Midbrain (tissue), 1 donor: ENCODE measurements around the gene HOXA5.

Experiments used
- DNase-seq: peaks from one replicate; lab custom pipeline; 2025; lab: John Stamatoyannopoulos, UW

Gene HOXA5

DNA sequence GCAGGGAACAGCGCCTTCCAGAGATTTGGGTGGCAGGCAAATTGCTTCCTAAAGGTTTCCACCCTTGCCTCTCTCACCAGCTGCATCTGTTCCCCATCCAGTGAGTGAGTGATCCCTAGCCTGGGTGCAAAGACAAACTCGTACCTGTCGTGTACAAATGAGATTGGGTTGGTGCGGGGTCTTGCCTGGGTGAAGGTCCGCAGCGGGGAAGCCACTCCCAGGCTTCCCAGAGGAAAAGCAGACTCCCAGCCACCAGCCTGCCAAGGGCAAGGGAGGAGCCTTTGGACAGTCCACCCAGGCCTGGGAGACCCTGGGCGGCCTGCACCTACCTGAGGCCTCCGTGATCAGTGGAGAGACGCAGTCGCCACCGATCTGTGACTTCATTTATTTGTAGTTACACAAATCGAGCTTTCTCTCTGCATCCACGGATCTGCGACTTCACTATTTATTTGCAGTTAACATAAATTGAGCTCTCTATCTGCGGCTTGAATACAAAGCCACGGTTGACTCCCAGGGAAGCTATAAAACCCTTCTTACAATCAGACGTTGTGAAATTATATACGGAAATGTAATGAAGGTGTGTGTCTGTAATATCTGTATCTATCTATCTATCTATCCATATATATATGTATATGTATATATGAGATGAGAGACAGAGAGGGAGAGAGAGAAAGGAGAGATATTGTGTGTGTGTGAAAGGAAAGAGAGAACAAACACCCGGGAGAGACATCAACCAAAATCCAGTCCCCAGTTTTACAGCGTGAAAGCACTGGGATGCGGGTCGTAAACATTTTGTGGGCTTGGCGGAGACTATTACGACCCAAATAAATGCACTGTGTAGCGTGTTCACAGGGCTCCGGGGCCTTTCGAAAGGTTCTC is 16.0 kb upstream of the HOXA5 start:
- no peak for DNase-seq

DNA sequence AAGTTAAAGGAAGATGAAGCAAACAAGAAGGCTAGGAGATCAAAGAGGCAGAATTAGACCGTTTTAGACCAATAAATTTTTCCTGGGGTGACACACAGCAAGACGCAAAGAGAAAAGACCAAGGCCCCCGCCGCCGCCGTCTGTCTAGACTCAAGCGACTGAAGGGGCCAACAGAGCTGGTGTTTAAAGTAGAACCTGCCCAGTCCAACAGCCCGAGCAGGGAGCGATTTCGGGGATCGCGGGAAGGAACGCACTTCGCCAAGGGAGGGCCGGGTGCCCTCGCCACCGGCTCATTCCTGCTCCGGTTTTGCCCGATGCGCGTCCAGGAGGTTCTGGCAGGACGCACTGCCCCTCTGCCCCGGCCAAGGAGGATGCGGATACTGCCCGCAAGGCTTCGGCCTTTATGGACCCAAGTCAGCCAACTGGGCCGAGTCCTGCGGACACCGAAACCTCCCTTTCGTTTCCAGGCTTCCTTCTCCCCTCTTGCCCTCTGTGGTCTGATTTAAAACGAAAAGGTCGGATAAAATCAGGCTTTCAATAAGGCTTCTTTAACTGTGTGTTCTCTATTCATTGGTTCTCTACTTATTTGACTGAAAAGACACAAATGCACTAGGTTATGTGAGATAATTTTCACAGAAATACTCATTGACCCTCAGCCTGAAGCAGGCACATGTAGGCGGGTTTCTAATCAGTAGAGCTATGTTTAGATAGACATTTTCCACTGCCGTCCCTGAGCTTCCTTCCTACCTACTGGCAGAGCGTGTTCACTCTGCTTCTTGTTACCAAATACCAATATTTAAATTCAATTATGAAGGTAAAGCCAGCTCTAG is 15.2 kb upstream of the HOXA5 start:
- no peak for DNase-seq

DNA sequence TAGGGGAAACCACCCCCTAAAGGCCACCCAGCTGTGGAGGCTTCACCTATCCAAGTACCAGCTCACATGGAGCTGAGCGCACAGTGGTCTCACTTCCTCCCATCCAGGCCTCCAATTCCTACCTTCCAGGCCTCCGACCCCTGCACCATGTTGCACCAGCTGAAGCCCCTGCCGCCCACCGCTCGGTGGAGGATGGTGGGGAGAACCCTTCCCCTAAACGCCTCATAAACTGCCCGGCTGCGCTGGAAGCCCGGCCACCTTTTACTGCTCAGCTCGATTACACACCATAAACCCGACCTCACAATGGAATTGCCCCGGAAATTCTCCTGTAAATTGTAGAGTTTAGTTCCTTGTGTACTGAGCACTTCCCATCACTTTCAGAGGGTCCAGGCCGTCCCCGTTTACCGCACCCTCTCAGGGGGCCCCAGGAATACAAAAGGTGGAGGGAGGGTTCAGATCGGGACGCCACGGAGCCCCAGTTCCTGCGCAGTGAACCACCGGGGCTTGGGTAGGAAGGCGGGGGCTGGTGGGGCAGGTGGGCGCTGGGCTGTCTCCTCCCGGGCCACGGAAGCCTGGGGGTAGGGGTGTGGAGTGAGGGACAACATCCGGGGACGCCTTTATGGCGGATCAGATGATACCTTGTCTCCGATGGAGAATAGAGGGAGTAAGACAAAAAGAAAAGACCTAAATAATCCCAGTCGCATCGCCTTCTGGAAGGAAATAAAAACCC is 14.4 kb upstream of the HOXA5 start:
- DNase-seq: no peak

DNA sequence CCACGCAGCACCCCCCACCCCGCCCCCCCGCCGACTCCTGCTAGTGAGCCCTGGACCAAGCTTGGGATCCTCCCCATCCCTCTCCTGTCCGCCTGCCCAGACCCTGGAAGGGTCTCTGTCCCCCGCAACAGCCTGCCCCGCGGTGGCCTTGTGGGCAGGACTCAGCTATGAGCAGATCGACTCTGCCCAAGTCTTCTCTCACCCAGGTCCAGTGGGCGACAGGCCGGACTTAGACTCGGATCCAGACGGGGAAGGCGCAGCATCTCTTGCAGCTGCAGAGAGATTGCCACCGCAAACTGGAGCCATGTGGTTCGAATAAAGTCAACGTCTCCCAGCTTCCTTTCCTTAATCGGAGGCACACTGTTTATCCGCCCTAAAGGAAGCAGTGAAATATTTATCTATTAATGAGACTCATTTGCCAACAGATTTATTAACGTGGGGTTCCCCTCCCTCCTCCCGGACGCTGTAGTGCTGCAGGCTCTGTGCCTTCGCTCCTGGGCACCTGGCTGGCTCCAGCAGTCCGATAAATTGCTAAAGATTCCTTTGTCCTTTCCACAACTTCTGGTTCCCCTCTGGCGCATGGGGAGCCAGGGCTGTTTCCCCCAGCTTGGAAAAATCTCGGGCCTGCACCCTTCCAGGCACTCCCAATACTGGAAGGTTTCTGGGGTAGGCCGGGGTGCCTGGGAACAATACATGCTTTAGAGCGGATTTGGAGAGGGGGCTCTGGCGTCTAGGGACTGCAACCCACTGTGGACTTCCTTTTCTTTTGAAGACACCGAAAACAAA is 13.6 kb upstream of the HOXA5 start:
- no peak for DNase-seq

DNA sequence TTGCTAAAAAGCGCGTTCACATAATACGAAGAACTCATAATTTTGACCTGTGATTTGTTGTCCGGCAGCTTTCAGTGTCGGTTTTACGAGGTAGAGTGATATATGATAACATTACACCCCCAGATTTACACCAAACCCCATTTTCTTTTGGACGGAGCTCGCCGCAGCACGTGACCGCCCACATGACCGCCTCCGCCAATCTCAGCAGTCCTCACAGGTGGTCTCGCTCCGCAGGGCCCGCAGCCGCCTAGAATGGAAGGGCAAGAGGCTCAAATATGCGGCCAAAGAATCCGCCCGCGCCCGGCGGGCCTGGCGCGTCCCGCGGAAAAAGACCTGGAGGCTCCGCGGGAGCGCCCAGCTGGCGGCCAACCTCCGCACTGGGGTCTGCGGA is 13.0 kb upstream of the HOXA5 start, which contains the start of gene HOXA7:
Gene HOXA7 (minus strand): TSS at position 168 of the 391 bp plus-strand sequence. CDS start 130 bp downstream, at position 38.
- no peak for DNase-seq

DNA sequence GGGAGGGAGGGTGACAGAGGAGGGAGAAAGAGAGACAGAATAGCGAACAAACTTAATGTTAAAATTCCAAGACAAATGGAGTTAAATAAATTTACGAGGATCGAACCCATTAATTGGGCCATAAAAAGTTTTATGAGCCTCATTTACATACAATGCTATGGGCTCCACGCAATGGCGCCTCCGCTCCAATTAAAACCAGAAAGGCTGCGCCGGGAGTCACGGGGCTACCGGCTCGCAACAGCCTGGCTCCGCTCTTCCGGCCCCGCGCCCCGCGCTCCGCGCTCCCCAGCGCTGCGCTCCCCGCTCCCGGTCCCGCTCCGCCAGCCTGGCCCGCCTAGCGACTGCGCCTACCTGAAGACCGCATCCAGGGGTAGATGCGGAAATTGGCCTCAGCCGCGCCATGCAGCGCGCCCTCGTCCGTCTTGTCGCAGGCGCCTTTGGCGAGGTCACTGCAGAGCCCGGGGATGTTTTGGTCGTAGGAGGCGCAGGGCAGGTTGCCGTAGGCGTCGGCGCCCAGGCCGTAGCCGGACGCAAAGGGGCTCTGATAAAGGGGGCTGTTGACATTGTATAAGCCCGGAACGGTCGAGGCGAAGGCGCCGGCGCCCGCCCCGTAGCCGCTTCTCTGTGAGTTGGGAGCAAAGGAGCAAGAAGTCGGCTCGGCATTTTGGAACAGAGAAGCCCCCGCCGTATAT is 12.5 kb upstream of the HOXA5 start:
- DNase-seq: no peak

DNA sequence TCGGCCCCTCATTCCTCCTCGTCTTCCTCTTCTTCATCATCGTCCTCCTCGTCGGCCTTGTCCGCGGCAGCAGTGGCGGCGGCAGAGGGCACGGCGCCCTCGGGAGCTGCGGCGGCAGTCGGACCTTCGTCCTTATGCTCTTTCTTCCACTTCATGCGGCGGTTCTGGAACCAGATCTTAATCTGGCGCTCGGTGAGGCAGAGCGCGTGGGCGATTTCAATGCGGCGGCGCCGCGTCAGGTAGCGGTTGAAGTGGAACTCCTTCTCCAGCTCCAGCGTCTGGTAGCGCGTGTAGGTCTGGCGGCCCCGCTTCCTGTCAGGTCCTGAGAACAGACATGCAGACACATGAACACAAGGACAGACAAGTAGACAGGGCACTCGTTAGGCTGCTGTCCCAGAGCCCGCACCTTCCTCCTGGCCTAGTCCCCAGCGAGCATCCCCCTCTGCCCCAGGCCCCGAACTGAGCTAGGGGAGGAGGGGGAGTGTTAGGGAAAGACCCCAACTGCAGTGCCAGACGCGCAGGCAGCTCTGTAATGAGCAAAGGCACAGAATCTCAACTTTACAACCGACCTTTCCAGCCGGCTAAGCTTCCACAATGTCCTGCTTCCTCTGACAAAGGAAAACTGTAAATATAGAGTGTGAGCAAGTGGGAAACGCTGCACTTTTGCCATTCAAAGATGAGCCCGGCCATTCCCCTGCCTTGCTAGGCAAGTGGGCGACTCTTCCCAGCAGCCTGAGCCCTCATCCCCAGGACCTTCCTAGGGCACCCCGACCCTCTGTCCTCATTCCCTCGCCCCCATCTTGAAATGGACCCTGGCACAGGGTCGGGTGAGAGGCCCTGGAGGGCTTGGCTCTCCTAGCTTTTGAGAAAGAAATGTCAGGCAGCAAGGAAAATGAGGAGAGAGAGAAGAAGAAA is 11.7 kb upstream of the HOXA5 start:
- DNase-seq: no peak

DNA sequence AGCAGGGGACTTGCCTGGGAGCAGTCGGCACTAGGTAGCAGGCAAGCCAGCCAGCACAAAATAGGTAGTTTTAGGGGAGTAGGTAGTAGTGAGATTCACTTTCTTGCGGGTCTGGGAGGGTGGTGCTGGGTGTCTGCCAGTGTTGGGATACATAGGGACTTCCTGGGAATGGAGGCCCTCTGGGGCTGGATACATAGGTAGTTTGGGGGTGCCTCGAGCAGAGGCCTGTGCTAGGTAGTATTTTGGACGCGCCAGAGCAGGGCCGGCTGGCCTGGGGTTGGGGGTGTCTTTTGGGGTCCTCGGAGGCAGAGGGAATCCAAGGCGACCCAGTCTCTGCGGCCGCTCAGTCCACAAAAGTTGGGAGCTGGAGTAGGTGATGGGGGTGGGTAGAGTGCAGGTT is 10.9 kb upstream of the HOXA5 start:
- DNase-seq: no peak

DNA sequence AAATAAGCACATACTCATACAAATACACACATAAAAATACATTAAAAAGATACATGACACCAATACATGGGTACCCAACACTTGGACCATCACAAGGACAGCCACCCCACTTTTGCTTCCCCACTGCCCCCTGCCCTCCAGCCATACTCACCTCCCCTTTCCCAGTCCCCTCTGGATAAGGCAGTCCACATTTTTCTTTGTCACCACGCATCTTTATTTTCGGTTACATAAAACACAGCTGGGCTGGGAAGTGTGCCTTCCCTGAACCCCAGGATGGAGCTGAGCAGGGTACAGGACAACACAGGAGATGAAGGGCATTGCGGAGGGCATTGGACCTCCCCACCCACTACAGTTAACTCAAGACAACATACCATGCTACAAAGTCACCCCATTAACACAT is 10.0 kb upstream of the HOXA5 start:
- DNase-seq: no peak

DNA sequence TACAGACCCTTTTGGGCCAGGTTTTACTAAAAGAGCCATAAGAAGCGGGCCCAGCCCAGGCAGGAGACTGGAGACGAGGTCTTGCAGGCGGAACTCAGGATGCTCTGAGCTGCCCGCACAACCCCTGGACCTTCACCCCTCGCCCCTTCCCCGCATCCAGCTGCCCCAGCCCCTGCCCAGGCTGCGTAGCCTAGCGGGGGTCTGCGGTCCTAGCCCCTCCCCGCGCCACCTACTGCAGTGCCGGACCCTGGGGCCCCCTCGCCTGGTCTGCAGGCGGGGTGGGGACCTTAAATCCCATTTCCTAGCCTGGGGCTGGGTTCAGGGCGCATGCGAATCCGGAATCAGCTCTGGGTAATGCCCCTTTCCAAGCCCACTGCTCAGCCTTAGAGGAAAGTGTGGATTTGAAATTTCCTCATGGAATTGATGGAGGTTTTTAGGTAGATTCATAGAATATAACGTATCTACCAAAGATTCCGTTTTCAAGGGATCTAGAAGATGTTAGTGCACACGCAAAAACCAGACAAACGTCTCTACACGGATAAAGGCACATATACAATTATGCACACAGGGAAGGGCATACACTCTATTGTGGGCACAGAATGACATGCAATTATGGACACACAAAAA is 9.4 kb upstream of the HOXA5 start:
- no peak for DNase-seq

DNA sequence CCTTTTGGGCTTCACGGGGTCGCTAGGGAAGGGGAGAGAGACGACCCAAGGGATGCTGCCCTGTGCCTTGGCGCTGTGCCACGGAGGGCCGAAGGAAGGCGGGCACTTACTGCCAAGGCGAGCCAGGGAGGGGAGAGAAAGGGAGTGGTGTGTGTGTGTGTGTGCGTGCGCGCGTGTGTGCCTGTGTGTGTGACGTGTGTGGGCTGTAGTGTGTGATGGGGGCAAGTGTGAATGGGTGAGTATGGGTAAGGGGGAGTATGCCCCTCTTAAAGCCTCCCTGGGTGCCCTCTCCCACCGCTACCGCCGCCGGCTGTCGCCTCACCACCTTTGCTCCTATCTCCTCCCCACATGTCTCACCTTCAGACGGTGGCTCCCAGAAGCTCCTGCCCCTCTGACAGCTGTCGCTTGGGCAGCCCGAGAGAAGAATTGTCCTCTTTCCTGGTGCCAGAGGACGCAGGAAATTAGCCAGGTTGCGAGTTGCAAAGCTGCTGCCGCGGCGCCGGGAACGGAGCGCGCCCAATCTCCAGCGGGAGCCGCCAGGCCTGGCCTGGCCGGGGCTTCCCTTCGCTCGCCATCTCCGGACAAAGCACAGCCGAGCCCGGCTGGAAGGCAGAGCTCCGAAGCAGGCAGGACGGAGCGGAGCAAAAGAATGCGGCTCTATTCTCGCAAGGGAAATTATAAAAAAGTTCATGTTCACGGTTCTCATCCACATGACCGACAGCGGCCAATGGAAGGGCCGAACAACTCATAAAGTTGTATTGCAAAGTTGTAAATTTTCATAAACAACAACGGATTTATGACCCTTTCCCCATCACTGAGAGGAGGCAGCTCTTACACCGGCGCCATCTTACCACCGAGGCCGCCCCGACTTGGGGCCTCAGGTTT is 8.7 kb upstream of the HOXA5 start, which contains the start of gene HOXA3:
Gene HOXA3 (minus strand): TSS at position 653 of the 885 bp plus-strand sequence. CDS start 41,943 bp downstream, outside the sequence.
- no peak for DNase-seq

DNA sequence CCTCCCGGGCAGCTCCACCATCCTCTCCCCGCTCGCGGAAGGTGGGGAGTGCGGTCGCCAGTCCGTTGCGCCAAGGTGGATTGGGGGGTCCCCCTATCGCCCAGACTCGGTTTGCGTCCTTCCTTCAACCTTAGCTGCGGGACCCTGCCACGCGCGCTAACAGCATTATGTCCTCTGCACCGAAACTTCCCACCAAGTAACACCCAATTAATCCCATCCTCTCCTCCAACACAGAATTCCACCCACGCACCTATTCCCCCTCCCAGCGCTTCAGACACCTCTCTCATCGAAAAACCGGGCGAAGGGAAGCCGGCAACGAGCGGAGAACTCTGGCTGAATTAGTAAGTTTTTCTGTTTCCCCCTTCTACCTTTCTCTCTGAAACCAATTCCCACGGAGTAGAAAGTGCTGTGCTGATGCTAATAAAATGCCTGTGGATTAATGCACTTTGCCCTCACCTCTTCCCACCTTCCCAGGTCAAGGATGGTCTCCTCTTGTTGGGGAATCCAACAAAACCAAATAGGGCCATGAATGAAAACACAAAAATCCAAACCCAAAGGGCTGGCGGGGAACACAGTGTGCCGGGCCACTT is 8.0 kb upstream of the HOXA5 start:
- no peak for DNase-seq

DNA sequence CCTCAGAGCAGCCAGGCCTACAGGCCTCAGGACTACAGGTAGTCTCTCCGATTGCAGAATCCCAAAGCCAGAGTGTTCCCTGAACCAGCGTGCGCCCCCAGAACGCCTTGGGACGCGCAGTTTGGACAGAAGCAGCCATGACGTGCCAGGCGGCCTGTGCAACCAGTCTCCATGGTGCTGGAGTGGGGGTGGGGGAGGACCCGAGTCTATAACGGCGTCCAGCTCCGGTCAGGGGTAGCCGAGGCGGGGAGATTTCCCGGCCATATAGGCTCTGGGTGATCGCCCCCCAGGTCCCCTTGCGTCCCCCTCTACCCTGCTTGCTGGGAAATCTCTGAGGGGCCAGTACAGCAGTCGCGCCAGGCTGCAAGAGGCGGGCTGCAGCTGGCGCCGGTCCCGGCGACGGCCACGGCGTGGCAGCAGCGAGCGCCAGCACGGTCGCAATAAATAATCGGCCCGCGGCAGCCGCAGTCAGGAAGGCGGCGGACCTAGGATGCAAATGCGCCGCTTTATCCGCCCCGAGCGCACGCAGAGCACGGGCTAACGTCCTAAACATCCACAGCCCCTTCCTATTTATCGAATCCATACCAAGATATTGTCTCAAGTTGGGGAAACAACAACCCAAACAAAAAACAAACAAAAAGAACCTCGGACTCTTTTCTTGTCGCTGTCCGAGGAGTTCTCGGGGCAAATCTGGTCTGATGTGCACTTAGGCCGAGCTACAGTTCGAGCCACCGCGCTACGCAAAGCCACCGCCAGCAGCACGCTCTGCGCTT is 7.3 kb upstream of the HOXA5 start:
- DNase-seq: peak; percentile 32

DNA sequence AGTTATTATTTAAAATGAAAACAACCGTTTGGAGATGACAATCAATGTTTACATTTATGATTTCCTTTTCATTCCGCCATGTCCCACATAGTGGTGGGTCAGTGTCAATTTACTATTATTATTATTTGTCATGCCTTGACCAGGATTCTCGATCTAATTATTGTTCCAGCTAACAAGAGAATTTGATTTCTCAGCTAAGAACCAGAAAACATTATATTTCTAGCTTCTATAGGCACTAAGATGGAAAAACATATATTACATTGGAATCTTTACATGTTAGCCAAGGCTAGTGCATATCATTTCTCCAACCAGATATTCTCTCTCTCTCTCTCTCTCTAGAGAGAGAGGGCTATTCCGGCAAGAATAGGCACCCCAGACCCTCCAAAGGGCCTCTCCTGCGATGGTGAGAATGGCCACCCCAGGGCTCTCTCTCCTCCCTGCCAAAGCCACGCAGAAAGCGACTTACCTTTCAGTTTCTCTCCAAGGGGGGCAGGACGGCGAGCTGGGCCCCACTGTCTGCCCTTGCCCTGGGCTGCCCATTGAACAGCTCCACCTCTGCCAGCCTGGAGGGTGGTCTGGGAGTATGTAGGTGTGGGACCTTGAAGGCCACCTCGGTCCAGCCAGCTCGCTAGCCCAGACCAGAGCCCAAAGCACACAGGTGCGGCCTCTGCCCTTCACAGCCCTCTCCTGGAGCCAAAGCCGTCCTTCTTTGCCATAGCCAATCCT is 6.5 kb upstream of the HOXA5 start:
- DNase-seq: no peak

DNA sequence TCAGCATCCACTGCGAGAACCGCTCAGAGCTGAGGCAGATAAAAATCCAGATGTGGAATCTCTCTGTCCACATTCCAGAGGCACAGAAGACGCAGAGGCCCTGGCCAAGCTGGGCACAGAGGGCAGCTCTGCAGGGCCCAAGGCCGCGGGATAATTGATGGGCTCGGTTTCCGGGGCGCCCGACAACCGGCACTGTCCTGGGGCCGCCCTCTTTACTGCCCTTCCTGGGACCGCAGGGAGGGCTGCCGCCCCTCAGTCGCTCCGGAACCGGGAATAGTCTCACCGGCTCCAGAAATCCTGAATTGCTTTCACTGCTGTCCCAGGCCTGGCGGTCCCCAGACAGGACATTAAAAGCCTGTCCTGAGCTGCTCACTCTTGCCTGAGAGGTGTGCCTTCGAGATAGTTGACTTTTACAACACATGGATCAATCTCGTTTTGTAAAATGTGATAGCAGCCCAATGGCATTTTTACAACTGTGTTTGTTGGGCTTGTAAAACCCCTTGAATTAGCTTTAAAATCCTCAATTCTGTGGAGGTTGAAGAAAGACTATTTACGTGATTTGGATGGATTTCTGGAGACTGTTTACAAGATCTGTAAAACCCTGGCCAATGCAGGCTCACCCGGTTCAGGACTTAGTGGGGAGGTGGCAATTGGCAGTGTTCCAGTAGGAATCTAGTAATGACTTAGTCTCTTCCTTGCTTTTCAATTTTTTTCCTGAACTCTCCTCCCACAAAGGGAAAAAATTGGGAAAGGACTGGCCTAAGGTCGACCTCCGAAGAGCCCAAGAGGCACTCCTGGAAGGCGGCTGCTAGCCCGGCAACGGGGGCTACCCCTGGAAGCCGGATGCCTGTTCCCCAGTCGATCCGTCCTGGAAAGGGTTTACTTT is 5.5 kb upstream of the HOXA5 start:
- DNase-seq: no peak
